Ureter (tissue), 1 donor: ENCODE measurements around the gene IL18RAP. TPM values are rescaled to one million over a fixed set of nuclear protein-coding genes. Genes with fewer than 3 reads are reported as not detected.

Experiments used
- DNase-seq: peaks from one replicate; pipeline ENCODE4 v3.0.0-alpha.2; 2020; ENCODE audit warnings: low spot score
- total RNA-seq: library from RNA; stranded (reverse); gene quantifications from one replicate; pipeline ENCODE4 v1.2.4, GENCODE V29; 2023
- donor health status: DM: yes; HTN: yes; CAD: no.

The IL18RAP gene
- total RNA-seq, 1 donor from 2014 or later: 2.6 TPM

GRCh38 chr2:102455061-102455670 lies 32.2 kb downstream of the IL18RAP start:
- no peak for DNase-seq

- DNase-seq: no peak
Observed at GRCh38 chr2:102460467-102460866, 37.5 kb downstream of the IL18RAP start.

- no peak for DNase-seq
Observed at GRCh38 chr2:102461188-102461587, 38.2 kb downstream of the IL18RAP start.

- DNase-seq: no peak
Observed at GRCh38 chr2:102463160-102463559, 40.2 kb downstream of the IL18RAP start.

- no peak for DNase-seq
Observed at GRCh38 chr2:102470168-102470567, 47.2 kb downstream of the IL18RAP start.

GRCh38 chr2:102473020-102473419 lies 50.1 kb downstream of the IL18RAP start, which contains the start of gene SLC9A4:
Gene SLC9A4 (plus strand): TSS chr2:102473226. CDS start chr2:102473760, 534 bp downstream.
- peak; percentile 59 for DNase-seq

- DNase-seq: no peak
Observed at GRCh38 chr2:102473631-102474030, 50.7 kb downstream of the IL18RAP start.

GRCh38 chr2:102474785-102475184 lies 51.8 kb downstream of the IL18RAP start:
- no peak for DNase-seq

GRCh38 chr2:102478686-102479470 lies 55.9 kb downstream of the IL18RAP start:
- DNase-seq: no peak

- no peak for DNase-seq
Observed at GRCh38 chr2:102480285-102481195, 57.6 kb downstream of the IL18RAP start.

GRCh38 chr2:102481931-102482330 lies 59.0 kb downstream of the IL18RAP start:
- no peak for DNase-seq

GRCh38 chr2:102483086-102483485 lies 60.1 kb downstream of the IL18RAP start:
- DNase-seq: no peak

GRCh38 chr2:102484310-102485061 lies 61.5 kb downstream of the IL18RAP start:
- no peak for DNase-seq

- DNase-seq: peak; percentile 5
Observed at GRCh38 chr2:102485147-102485785, 62.3 kb downstream of the IL18RAP start.

- DNase-seq: peak; percentile 25
Observed at GRCh38 chr2:102486941-102487702, 64.2 kb downstream of the IL18RAP start.

- peak; percentile 80 for DNase-seq
Observed at GRCh38 chr2:102487761-102488462, 65.0 kb downstream of the IL18RAP start.

- DNase-seq: no peak
Observed at GRCh38 chr2:102489646-102490045, 66.7 kb downstream of the IL18RAP start.

- DNase-seq: no peak
Observed at GRCh38 chr2:102492006-102492405, 69.0 kb downstream of the IL18RAP start.

- no peak for DNase-seq
Observed at GRCh38 chr2:102494570-102494969, 71.6 kb downstream of the IL18RAP start.
